DND-41 (cell line): ENCODE data around the gene GOLIM4.

Experiments used
- ATAC-seq: fragments of 200-7000 bp; cut with Tn5 transposase; 3 replicates; pipeline ENCODE4 v1.9.1; 2021; ENCODE audit warnings: low read depth; ENCODE audit not compliant: insufficient read depth
- DNase-seq: peaks from one replicate; pipeline ENCODE4 v3.0.0-alpha.2; 2020
- H2AFZ ChIP-seq: 2 replicates; pipeline ENCODE4 v1.6.0; 2012; ENCODE audit warnings: low read depth, low read length
- H3K27ac ChIP-seq: 2 replicates; pipeline ENCODE4 v1.5.1; 2012; ENCODE audit warnings: low read length, inconsistent platforms
- H3K27me3 ChIP-seq: fragments of 200-600 bp; sonication (generic); 2 replicates; pipeline ENCODE4 v1.6.0; 2012; ENCODE audit warnings: low read length, mild to moderate bottlenecking, inconsistent platforms; ENCODE audit not compliant: insufficient read depth, poor library complexity
- H3K36me3 ChIP-seq: 2 replicates; pipeline ENCODE4 v1.5.1; 2012; ENCODE audit warnings: low read length, inconsistent platforms; ENCODE audit not compliant: insufficient read depth
- H3K4me1 ChIP-seq: 2 replicates; pipeline ENCODE4 v1.5.1; 2012; ENCODE audit warnings: mild to moderate bottlenecking, low read length; ENCODE audit not compliant: insufficient read depth
- H3K4me2 ChIP-seq: 2 replicates; pipeline ENCODE4 v1.6.0; 2012; ENCODE audit warnings: mild to moderate bottlenecking, moderate library complexity, low read length, inconsistent platforms; ENCODE audit not compliant: insufficient read depth
- H3K4me3 ChIP-seq, 2 experiments: fragments of 200-600 bp in 1 of 2; shearing (Covaris generic) in 1 of 2; 2 replicates each; pipeline ENCODE4 v1.5.1; 2012 to 2016; ENCODE audit warnings: inconsistent platforms in 2 of 2, low read length in 2 of 2, mild to moderate bottlenecking in 2 of 2, low read depth in 1 of 2, moderate library complexity in 1 of 2
- H3K79me2 ChIP-seq: 2 replicates; pipeline ENCODE4 v1.6.0; 2012; ENCODE audit warnings: low read length, inconsistent platforms; ENCODE audit not compliant: insufficient read depth
- H3K9ac ChIP-seq: 2 replicates; pipeline ENCODE4 v1.6.0; 2012; ENCODE audit warnings: low read depth, mild to moderate bottlenecking, inconsistent platforms, low read length, moderate library complexity
- H3K9me3 ChIP-seq: 2 replicates; pipeline ENCODE4 v1.5.1; 2012; ENCODE audit warnings: low read length, moderate library complexity, mild to moderate bottlenecking, inconsistent platforms; ENCODE audit not compliant: insufficient read depth, severe bottlenecking
- H4K20me1 ChIP-seq: 2 replicates; pipeline ENCODE4 v1.6.0; 2012; ENCODE audit warnings: low read length; ENCODE audit not compliant: insufficient read depth
- CTCF ChIP-seq: IDR thresholded peaks from 2 replicates; pipeline ENCODE4 v1.5.1; 2012; ENCODE audit warnings: borderline replicate concordance, low read length, moderate library complexity, mild to moderate bottlenecking; ENCODE audit not compliant: poor library complexity, severe bottlenecking; ENCODE audit errors: extremely low read depth
- EZH2 ChIP-seq: IDR thresholded peaks from 3 replicates; pipeline ENCODE4 v1.6.1; 2012; ENCODE audit warnings: borderline replicate concordance, low read depth, mild to moderate bottlenecking, moderate library complexity, low read length, inconsistent platforms; ENCODE audit not compliant: severe bottlenecking

GOLIM4 gene

GRCh38 chr3:168077091-168077490 is 18.6 kb downstream of the GOLIM4 start:
- Histone ChIP-seq H3K27me3 (no peaks in the 10 kb centered on the region), H3K9me3 (no peaks in the 10 kb centered on the region), H2AFZ (no peak overlapping the region; the same call in 1 of the 2 replicates), H3K9ac (no peak overlapping the region), H3K4me1 (no peaks in the 10 kb centered on the region), H3K36me3 (no peaks in the 10 kb centered on the region), H3K27ac (no peak overlapping the region), H3K79me2 (no peaks in the 10 kb centered on the region), H3K4me3 (no peak overlapping the region), H3K4me2 (no peak overlapping the region), H4K20me1 (no peaks in the 10 kb centered on the region)
- ATAC-seq (no peak), DNase-seq (no peak)
- no peak for TF ChIP-seq CTCF
- no peak for TF ChIP-seq EZH2

GRCh38 chr3:168073842-168074605 is 21.7 kb downstream of the GOLIM4 start:
- H3K4me1 ChIP-seq: no peaks in the 10 kb centered on the region
- no peak for ATAC-seq

DNA sequence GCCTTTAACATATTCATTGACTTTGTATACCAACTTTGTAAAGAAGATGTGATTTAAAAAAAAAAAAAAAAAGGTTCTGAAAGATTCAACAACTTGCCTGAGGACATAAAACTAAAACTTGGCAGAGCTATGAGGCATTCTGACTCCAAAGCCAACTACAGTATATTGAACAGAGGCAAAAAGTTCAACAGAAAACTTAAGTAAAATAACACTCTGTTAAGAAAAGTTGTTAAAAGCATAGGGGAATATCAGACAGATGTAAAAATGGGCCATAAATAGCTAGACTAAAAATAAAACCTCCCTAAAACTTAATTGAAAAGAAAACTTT is 23.4 kb downstream of the GOLIM4 start:
- no peaks in the 10 kb centered on the region for H3K36me3 ChIP-seq
- H3K4me1 ChIP-seq: no peaks in the 10 kb centered on the region
- H3K9ac ChIP-seq: no peak overlapping the region
- H3K79me2 ChIP-seq: no peaks in the 10 kb centered on the region
- H3K4me3 ChIP-seq: no peak overlapping the region
- H3K4me2 ChIP-seq: no peak overlapping the region
- no peaks in the 10 kb centered on the region for H3K27me3 ChIP-seq
- ATAC-seq: no peak
- no peak overlapping the region for H2AFZ ChIP-seq
- TF ChIP-seq CTCF (no peak), EZH2 (no peak)
- no peaks in the 10 kb centered on the region for H4K20me1 ChIP-seq
- H3K9me3 ChIP-seq: no peaks in the 10 kb centered on the region
- DNase-seq: no peak
- H3K27ac ChIP-seq: no peak overlapping the region

More at GRCh38 chr3:168073842-168074605, 21.7 kb downstream of the GOLIM4 start:
- H4K20me1 ChIP-seq: no peaks in the 10 kb centered on the region
- H3K27ac ChIP-seq: no peak overlapping the region
- H3K36me3 ChIP-seq: no peaks in the 10 kb centered on the region
- no peaks in the 10 kb centered on the region for H3K9me3 ChIP-seq
- no peak overlapping the region for H3K4me3 ChIP-seq
- H2AFZ ChIP-seq: no peak overlapping the region
- DNase-seq: no peak
- no peak overlapping the region for H3K4me2 ChIP-seq
- no peaks in the 10 kb centered on the region for H3K27me3 ChIP-seq
- no peak for TF ChIP-seq EZH2
- H3K9ac ChIP-seq: no peak overlapping the region
- no peaks in the 10 kb centered on the region for H3K79me2 ChIP-seq

- ATAC-seq: no peak
- H3K27ac ChIP-seq: no peak overlapping the region
- no peak for TF ChIP-seq CTCF
- TF ChIP-seq EZH2: no peak
- no peaks in the 10 kb centered on the region for H3K79me2 ChIP-seq
- no peaks in the 10 kb centered on the region for H3K36me3 ChIP-seq
- no peaks in the 10 kb centered on the region for H3K9me3 ChIP-seq
- no peak overlapping the region for H3K4me2 ChIP-seq
- no peaks in the 10 kb centered on the region for H3K4me1 ChIP-seq
- DNase-seq: no peak
- H3K9ac ChIP-seq: no peak overlapping the region
- H3K4me3 ChIP-seq: no peak overlapping the region
- no peak overlapping the region for H2AFZ ChIP-seq
- no peaks in the 10 kb centered on the region for H4K20me1 ChIP-seq
- no peaks in the 10 kb centered on the region for H3K27me3 ChIP-seq
Observed at GRCh38 chr3:168071591-168072322, 24.0 kb downstream of the GOLIM4 start.
